A549 (cell line): ENCODE data around the gene ADGRL2.

Experiments used
- CBX2 ChIP-seq: fragments of 200-600 bp; sonication (generic); IDR thresholded peaks from 2 replicates; pipeline ENCODE4 v1.6.1; 2016; ENCODE audit warnings: low read depth, mild to moderate bottlenecking, borderline replicate concordance
- FOSB ChIP-seq: fragments of 250-450 bp; sonication (Bioruptor Pico); IDR thresholded peaks from 2 replicates; pipeline ENCODE4 v1.5.0; 2020; ENCODE audit warnings: mild to moderate bottlenecking, moderate library complexity
- MAFK ChIP-seq: fragments of 450-650 bp; IDR thresholded peaks from 2 replicates; pipeline ENCODE4 v1.6.1; 2014; ENCODE audit not compliant: partially characterized antibody
- MAZ ChIP-seq: fragments of 150-350 bp; IDR thresholded peaks from 2 replicates; pipeline ENCODE4 v1.6.1; 2014; ENCODE audit warnings: antibody characterized with exemption, low read depth, low read length, borderline replicate concordance
- MYC ChIP-seq: IDR thresholded peaks from 2 replicates; pipeline ENCODE4 v1.6.1; 2012; ENCODE audit warnings: mild to moderate bottlenecking, inconsistent platforms, low read length, improper control_type of control experiment, borderline replicate concordance
- NPAS2 ChIP-seq: fragments of 250-450 bp; sonication (Bioruptor Pico); IDR thresholded peaks from 2 replicates; pipeline ENCODE4 v1.8.0; 2022; ENCODE audit warnings: mild to moderate bottlenecking, moderate library complexity, borderline replicate concordance
- PHF8 ChIP-seq: fragments of 200-600 bp; sonication (generic); IDR thresholded peaks from 2 replicates; pipeline ENCODE4 v1.6.1; 2016; ENCODE audit warnings: low read depth, mild to moderate bottlenecking, antibody characterized with exemption, moderate library complexity, borderline replicate concordance
- POLR2A ChIP-seq: IDR thresholded peaks from 2 replicates; pipeline ENCODE4 v1.6.1; 2012; ENCODE audit warnings: mild to moderate bottlenecking, low read length
- POLR2AphosphoS2 ChIP-seq: conservative IDR thresholded peaks from 2 replicates; pipeline ENCODE4 v1.6.1; 2012; ENCODE audit warnings: low read length, improper control_type of control experiment, inconsistent platforms
- TF ChIP-seq, protein P1 (sequence below): fragments of >200 bp; sonication (Bioruptor Twin); formaldehyde crosslinking; IDR thresholded peaks from 3 replicates; pipeline ENCODE4 v1.5.1; 2016
- TF ChIP-seq, protein P2 (sequence below): IDR thresholded peaks from 2 replicates; pipeline ENCODE4 v1.6.1; 2012; ENCODE audit warnings: low read depth, borderline replicate concordance
- TF ChIP-seq, protein P3 (sequence below): fragments of 450-650 bp; IDR thresholded peaks from 2 replicates; pipeline ENCODE4 v1.6.1; 2014; ENCODE audit warnings: antibody characterized with exemption
- TF ChIP-seq, protein P4 (sequence below): IDR thresholded peaks from 2 replicates; pipeline ENCODE4 v1.6.1; 2012

DNA sequence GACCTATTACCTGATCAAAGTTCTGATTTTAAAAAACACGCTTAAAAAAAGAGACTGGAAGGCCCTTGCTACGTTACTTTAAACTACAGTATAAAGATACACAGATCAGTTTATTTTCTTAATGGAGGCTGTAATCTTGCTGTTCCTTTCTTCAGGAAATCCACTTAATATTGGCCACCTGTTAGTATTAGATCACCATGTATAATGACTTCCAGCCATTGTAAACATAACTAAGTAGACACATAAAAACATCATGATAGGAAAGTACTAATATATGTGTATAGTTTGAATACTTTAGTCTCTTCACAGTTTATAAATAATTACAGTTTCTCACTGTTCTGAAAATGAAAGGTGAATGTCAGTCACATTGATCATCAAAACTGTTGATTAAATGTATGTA lies 68.6 kb downstream of the ADGRL2 start:
- TF ChIP-seq, protein P1, sequence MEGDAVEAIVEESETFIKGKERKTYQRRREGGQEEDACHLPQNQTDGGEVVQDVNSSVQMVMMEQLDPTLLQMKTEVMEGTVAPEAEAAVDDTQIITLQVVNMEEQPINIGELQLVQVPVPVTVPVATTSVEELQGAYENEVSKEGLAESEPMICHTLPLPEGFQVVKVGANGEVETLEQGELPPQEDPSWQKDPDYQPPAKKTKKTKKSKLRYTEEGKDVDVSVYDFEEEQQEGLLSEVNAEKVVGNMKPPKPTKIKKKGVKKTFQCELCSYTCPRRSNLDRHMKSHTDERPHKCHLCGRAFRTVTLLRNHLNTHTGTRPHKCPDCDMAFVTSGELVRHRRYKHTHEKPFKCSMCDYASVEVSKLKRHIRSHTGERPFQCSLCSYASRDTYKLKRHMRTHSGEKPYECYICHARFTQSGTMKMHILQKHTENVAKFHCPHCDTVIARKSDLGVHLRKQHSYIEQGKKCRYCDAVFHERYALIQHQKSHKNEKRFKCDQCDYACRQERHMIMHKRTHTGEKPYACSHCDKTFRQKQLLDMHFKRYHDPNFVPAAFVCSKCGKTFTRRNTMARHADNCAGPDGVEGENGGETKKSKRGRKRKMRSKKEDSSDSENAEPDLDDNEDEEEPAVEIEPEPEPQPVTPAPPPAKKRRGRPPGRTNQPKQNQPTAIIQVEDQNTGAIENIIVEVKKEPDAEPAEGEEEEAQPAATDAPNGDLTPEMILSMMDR: no peak
- TF ChIP-seq CBX2 (no peak), MAFK (no peak), NPAS2 (CRISPR knock-in tag) (no peak), MAZ (no peak), POLR2A (no peak), MYC (no peak), PHF8 (no peak), FOSB (no peak), POLR2AphosphoS2 (no peak)
- TF ChIP-seq, protein P2, sequence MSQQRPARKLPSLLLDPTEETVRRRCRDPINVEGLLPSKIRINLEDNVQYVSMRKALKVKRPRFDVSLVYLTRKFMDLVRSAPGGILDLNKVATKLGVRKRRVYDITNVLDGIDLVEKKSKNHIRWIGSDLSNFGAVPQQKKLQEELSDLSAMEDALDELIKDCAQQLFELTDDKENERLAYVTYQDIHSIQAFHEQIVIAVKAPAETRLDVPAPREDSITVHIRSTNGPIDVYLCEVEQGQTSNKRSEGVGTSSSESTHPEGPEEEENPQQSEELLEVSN: no peak
- TF ChIP-seq, protein P3, sequence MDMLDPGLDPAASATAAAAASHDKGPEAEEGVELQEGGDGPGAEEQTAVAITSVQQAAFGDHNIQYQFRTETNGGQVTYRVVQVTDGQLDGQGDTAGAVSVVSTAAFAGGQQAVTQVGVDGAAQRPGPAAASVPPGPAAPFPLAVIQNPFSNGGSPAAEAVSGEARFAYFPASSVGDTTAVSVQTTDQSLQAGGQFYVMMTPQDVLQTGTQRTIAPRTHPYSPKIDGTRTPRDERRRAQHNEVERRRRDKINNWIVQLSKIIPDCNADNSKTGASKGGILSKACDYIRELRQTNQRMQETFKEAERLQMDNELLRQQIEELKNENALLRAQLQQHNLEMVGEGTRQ: no peak
- TF ChIP-seq, protein P4, sequence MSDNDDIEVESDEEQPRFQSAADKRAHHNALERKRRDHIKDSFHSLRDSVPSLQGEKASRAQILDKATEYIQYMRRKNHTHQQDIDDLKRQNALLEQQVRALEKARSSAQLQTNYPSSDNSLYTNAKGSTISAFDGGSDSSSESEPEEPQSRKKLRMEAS: no peak
